Esophagus squamous epithelium (tissue), 5 donors: ENCODE results near the gene TAPBPL. TPM values are rescaled to one million over a fixed set of nuclear protein-coding genes. Genes with fewer than 3 reads are reported as not detected.
"Not testable (repeated sequence)": the region's sequence is repeated elsewhere in the genome, so short reads cannot be mapped to it uniquely, and the experiment has no call there.

ENCODE experiments used
- DNase-seq: peaks from one replicate; lab custom pipeline; 2025; lab: John Stamatoyannopoulos, UW
- H3K27ac ChIP-seq, 4 donors: fragments of 200-600 bp; sonication (generic); one replicate each; pipeline ENCODE4 v1.5.1; 2016 to 2019; ENCODE audit warnings: mild to moderate bottlenecking in 1 of 4
- H3K27me3 ChIP-seq, 4 donors: fragments of 200-600 bp; sonication (generic); 1 replicate in 3 of 4; 2 replicates in 1 of 4; pipeline versions ENCODE4 v1.5.1 to v1.6.0; 2017 to 2021; ENCODE audit warnings: antibody characterized with exemption in 1 of 4
- H3K36me3 ChIP-seq, 3 donors: fragments of 200-600 bp; sonication (generic); one replicate each; pipeline ENCODE4 v1.5.1; 2016 to 2019
- H3K4me1 ChIP-seq, 3 donors: fragments of 200-600 bp; sonication (generic); one replicate each; pipeline ENCODE4 v1.5.1; 2017 to 2019
- H3K4me3 ChIP-seq, 4 donors: fragments of 200-600 bp; sonication (generic); 1 replicate in 3 of 4; 2 replicates in 1 of 4; pipeline ENCODE4 v1.5.1; 2016 to 2019; ENCODE audit warnings: mild to moderate bottlenecking in 2 of 4, moderate library complexity in 1 of 4
- H3K9me3 ChIP-seq, 3 donors: fragments of 200-600 bp; sonication (generic); one replicate each; pipeline ENCODE4 v1.5.1; 2016 to 2019
- POLR2A ChIP-seq, 4 donors: fragments of 450-650 bp; IDR thresholded peaks; one replicate each; pipeline ENCODE4 v1.6.1; 2017; ENCODE audit warnings: antibody characterized with exemption in 4 of 4, mild to moderate bottlenecking in 4 of 4, moderate library complexity in 3 of 4
- WGBS, 2 donors: methylation state at CpG; one replicate each; pipeline ENCODE4 v1.1.5; 2018; 5-methylcytosine and 5-hydroxymethylcytosine counted together
- intact Hi-C: fragments of 100-400 bp; cut with DNase I; formaldehyde crosslinking; loops from one replicate; pipeline ENCODE4 v1.15.0; 2022
- total RNA-seq, 4 donors: library from RNA; depleted of rRNA; stranded (reverse); fragments of >200 nt; gene quantifications; one replicate each; pipeline ENCODE4 v1.1.0, GENCODE V29; 2016
- TF ChIP-seq, protein P1 (sequence below), 6 experiments: fragments of 450-650 bp in 4 of 6; fragments of 200-600 bp in 2 of 6; sonication (generic) in 2 of 6; IDR thresholded peaks; one replicate each; pipeline ENCODE4 v1.5.1; 2016 to 2019; ENCODE audit warnings: antibody characterized with exemption in 6 of 6, mild to moderate bottlenecking in 4 of 6, moderate library complexity in 4 of 6
- donor health status: DM: yes; HTN: yes; CAD: no.

Gene TAPBPL
- total RNA-seq, 4 donors from 2014 or later: 7.7 to 25.6 (median 18.2) TPM

DNA sequence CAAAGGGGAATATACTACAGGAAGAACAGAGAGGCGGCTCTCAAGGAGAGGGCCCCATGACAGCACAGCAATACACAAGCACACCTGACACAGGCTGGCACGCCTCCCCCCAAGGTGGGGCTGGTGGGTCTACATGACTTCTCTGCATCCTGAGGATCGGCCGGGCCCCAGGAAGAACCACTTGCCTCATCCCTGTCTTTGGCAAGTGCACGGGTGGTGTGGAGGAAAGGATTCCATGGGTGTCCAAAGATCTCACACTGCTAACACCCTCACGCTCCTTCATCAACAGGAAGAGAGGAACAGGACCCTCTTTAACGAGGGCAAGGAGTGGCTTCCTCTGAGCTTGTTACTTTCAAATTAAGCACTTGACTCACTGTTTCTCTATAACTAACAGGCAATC lies 11.4 kb downstream of the TAPBPL start:
- peak overlapping the region in 3 of 4 donors; percentile 30 to 81 (median 47) for H3K27ac ChIP-seq
- H3K4me3 ChIP-seq: no peak overlapping the region
- peaks cover 12 to 84% (median 31%) of the 10 kb centered on the region in 3 donors for H3K36me3 ChIP-seq
- no peaks in the 10 kb centered on the region for H3K27me3 ChIP-seq
- TF ChIP-seq POLR2A (IDR thresholded peaks at IDR 0.05): no peak
- TF ChIP-seq, protein P1, sequence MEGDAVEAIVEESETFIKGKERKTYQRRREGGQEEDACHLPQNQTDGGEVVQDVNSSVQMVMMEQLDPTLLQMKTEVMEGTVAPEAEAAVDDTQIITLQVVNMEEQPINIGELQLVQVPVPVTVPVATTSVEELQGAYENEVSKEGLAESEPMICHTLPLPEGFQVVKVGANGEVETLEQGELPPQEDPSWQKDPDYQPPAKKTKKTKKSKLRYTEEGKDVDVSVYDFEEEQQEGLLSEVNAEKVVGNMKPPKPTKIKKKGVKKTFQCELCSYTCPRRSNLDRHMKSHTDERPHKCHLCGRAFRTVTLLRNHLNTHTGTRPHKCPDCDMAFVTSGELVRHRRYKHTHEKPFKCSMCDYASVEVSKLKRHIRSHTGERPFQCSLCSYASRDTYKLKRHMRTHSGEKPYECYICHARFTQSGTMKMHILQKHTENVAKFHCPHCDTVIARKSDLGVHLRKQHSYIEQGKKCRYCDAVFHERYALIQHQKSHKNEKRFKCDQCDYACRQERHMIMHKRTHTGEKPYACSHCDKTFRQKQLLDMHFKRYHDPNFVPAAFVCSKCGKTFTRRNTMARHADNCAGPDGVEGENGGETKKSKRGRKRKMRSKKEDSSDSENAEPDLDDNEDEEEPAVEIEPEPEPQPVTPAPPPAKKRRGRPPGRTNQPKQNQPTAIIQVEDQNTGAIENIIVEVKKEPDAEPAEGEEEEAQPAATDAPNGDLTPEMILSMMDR (IDR thresholded peaks at IDR 0.05): no peak
- no peaks in the 10 kb centered on the region for H3K9me3 ChIP-seq
- intact Hi-C loops: loop anchor here (5.0 to 10.0 kb wide), 2 partner anchors 36 to 138 kb away; no protein-coding TSS in a partner anchor
- H3K4me1 ChIP-seq: peaks cover 0 to 70% (median 27%) of the 10 kb centered on the region in 3 donors
- no peak for DNase-seq
- WGBS, 2 donors: 59 to 66% methylated on average over 7 of the region's 7 CpGs

DNA sequence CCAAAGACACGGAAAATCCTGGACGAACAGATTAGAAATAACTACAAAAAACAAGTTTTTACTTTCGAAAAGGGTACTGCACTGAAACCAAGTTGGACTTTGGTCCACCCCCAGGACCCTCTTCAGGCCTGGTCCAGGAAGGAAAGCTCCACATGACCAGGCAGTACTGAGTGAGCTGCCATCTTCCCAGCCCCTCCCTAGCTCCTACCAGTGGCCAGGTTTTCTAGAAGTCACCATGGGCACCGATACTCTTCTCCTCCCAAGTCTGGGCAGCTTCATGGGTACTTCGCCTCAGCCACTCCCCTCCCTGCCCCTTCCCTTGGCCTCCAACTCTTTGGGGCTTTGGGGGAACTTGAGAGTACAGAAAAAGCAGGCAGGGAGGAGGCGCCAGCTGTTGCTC lies 12.0 kb downstream of the TAPBPL start:
- 65 to 90% methylated on average over 3 of the region's 6 CpGs for WGBS, 2 donors
- Histone ChIP-seq H3K4me1 (peaks cover 0 to 76% (median 34%) of the 10 kb centered on the region in 3 donors), H3K4me3 (no peak overlapping the region), H3K27ac (peak overlapping the region in 3 of 4 donors; percentile 30 to 56 (median 47)), H3K36me3 (peaks cover 12 to 78% (median 24%) of the 10 kb centered on the region in 3 donors), H3K9me3 (no peaks in the 10 kb centered on the region), H3K27me3 (no peaks in the 10 kb centered on the region)
- TF ChIP-seq, protein P1 (IDR thresholded peaks at IDR 0.05): no peak
- no peak for TF ChIP-seq POLR2A (IDR thresholded peaks at IDR 0.05)
- no peak for DNase-seq
- intact Hi-C loops: loop anchor here (5.0 to 10.0 kb wide), 2 partner anchors 37 to 139 kb away; no protein-coding TSS in a partner anchor

DNA sequence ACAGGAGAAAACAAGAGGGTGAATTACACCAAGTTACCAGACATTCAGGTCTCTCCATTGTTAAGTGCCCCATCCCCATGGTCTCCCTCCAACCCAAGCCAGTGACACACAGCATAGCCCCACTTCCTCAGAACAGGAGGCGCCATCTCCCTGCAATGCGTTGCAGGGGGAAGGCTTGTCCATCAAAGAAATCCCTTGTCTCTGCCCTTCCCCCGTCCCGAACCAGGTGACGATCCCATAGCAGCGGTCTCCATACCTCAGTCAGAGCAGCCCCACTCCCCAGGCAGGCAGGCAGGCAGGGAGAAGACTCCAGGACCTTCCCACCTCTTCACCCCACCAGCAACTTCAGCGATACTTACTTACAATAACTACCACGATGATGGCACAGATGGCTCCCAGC lies 12.7 kb downstream of the TAPBPL start:
- peaks cover 12 to 71% (median 22%) of the 10 kb centered on the region in 3 donors for H3K36me3 ChIP-seq

DNA sequence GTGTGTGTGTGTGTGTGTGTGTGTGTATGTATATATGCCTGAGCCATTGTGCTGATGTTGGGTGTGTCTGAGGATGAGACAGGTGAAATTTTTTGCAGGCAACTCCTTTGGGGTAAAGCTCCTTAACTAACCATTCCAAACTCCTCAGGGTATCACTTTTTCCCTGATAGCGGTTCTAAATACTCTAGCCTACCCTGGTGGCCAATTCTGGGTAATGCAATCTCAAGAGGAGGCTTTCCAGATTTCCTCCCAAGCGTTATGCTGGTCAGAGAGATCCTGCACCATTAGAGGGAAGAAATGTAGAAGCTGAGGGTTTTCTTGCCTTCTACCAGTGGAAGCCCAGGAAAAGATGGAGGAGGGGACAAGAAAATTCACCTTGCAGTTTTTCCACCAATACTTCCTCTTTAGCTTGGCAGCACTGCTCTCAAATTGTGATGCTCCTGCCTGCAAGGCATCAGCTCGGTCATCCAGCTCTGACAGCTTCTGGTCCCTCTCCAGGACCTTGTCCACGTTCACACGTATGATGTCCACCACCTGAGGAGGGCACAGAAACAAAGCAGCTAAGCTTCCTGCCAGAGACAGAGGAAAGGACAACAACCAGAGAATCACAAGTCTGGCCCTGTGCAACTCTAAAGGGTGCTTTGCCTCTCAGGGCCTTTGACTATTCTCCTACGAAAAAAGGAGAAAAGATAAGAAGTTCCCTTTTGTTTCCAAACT lies 13.8 kb downstream of the TAPBPL start:
- intact Hi-C loops: loop anchor here (10.0 kb wide), 1 partner anchor 141 kb away; no protein-coding TSS in a partner anchor
- H3K27me3 ChIP-seq: no peaks in the 10 kb centered on the region
- no peak overlapping the region for H3K4me3 ChIP-seq
- WGBS, 2 donors: 27 to 37% methylated on average over 5 to 6 of the region's 6 CpGs
- peaks cover 12 to 60% (median 19%) of the 10 kb centered on the region in 3 donors for H3K36me3 ChIP-seq
- H3K4me1 ChIP-seq: peaks cover 0 to 90% (median 40%) of the 10 kb centered on the region in 3 donors
- TF ChIP-seq, protein P1 (IDR thresholded peaks at IDR 0.05): peak; percentile 71 to 98 (median 92)
- TF ChIP-seq POLR2A (IDR thresholded peaks at IDR 0.05): no peak
- H3K9me3 ChIP-seq: no peaks in the 10 kb centered on the region
- H3K27ac ChIP-seq: no peak overlapping the region
- DNase-seq: no peak

More for the DNA sequence above, 12.7 kb downstream of the TAPBPL start:
- Histone ChIP-seq H3K9me3 (no peaks in the 10 kb centered on the region), H3K27ac (peak overlapping the region in 3 of 4 donors; percentile 23 to 52 (median 47)), H3K4me1 (peaks cover 0 to 83% (median 40%) of the 10 kb centered on the region in 3 donors), H3K27me3 (no peaks in the 10 kb centered on the region), H3K4me3 (no peak overlapping the region)
- WGBS, 2 donors: 93 to 95% methylated on average over 7 to 8 of the region's 8 CpGs
- TF ChIP-seq POLR2A (IDR thresholded peaks at IDR 0.05): no peak
- TF ChIP-seq, protein P1 (IDR thresholded peaks at IDR 0.05): no peak
- intact Hi-C loops: loop anchor here (5.0 to 10.0 kb wide), 2 partner anchors 37 to 140 kb away; no protein-coding TSS in a partner anchor
- DNase-seq: no peak

DNA sequence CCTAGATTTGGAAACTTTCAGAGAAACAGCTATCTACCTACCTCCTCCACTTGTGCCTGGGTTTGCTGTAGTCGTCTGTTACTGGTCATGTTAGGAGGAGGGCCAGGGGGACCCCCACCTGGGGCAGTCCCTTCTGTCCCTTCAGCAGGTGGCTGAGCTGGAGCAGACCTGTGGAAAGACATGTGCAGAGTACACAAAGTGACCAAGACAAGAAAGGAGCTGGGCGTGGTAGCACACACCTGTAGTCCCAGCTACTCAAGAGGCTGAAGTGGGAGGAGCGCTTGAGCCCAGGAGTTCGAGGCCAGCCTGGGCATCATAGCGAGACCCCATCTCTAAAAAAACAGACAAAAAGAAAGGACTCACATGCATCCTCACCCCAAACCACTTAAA lies 14.3 kb downstream of the TAPBPL start:
- TF ChIP-seq POLR2A (IDR thresholded peaks at IDR 0.05): no peak
- TF ChIP-seq, protein P1 (IDR thresholded peaks at IDR 0.05): no peak
- Histone ChIP-seq H3K36me3 (peaks cover 12 to 55% (median 14%) of the 10 kb centered on the region in 3 donors), H3K4me3 (no peak overlapping the region), H3K27me3 (no peaks in the 10 kb centered on the region), H3K9me3 (no peaks in the 10 kb centered on the region), H3K27ac (no peak overlapping the region), H3K4me1 (peaks cover 2 to 86% (median 38%) of the 10 kb centered on the region in 3 donors)
- no peak for DNase-seq
- intact Hi-C loops: loop anchor here (10.0 kb wide), 1 partner anchor 141 kb away; no protein-coding TSS in a partner anchor
- WGBS, 2 donors: 82 to 84% methylated on average over 5 of the region's 5 CpGs

DNA sequence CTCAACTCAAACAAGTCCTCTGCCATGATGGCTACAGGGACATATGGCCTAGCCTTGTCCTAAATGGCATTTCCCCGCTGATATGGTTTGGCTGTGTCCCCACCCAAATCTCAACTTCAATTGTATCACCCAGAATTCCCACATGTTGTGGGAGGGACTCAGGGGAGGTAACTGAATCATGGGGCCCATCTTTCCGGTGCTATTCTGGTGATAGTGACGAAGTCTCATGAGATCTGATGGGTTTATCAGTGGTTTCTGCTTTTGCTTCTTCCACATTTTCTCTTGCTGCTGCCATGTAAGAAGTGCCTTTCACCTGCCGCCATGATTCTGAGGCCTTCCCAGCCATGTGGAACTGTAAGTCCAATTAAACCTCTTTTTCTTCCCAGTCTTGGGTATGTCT lies 14.9 kb downstream of the TAPBPL start:
- H3K4me1 ChIP-seq: peaks cover 6 to 85% (median 37%) of the 10 kb centered on the region in 3 donors
- H3K36me3 ChIP-seq: peaks cover 10 to 49% (median 12%) of the 10 kb centered on the region in 3 donors
- not testable (repeated sequence) for H3K9me3 ChIP-seq, H3K27me3 ChIP-seq, DNase-seq, H3K4me3 ChIP-seq, H3K27ac ChIP-seq
- WGBS, 2 donors: 88 to 92% methylated on average over 4 of the region's 4 CpGs
- intact Hi-C loops: loop anchor here (10.0 kb wide), 1 partner anchor 142 kb away; no protein-coding TSS in a partner anchor

DNA sequence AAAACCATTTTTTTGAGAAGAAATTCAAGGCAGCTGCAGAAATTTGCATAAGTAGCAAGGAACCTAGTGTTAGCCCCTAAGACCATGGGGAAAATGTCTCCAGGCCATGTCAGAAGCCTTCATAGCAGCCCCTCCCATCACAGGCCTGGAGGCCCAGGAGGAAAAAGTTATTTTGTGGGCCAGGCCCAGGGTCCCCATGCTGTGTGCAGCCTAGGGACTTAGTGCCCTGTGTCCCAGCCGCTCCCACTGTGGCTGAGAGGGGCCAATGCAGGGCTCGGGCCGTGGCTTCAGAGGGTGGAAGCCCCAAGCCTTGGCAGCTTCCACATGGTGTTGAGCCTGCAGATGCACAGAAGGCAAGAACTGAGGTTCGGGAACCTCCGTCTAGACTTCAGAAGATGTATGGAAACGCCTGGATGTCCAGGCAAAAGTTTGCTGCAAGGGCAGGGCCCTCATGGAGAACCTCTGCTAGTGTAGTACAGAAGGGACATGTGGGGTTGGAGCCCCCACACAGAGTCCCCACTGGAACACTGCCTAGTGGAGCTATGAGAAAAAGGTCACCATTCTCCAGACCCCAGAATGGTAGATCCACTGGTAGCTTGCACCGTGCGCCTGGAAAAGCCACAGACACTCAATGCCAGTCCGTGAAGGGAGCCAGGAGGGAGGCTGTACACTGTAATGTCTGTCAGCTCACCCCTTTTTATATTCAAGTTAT lies 15.9 kb downstream of the TAPBPL start:
- 91 to 96% methylated on average over 3 to 5 of the region's 9 CpGs for WGBS, 2 donors
- not testable (repeated sequence) for H3K9me3 ChIP-seq, H3K27me3 ChIP-seq, DNase-seq, H3K27ac ChIP-seq
- Histone ChIP-seq H3K4me3 (peak overlapping the region in 1 of 4 donors; percentile 89), H3K4me1 (peaks cover 6 to 75% (median 33%) of the 10 kb centered on the region in 3 donors), H3K36me3 (peaks cover 4 to 39% (median 12%) of the 10 kb centered on the region in 3 donors)
- intact Hi-C loops: loop anchor here (10.0 kb wide), 1 partner anchor 143 kb away; no protein-coding TSS in a partner anchor
